Measurements from ENCODE around the gene PEMT. TPM values are rescaled to one million over a fixed set of nuclear protein-coding genes. Genes with fewer than 3 reads are reported as not detected.

The PEMT gene
- total RNA-seq, 1 experiment from 2014 or later: 29.5 TPM

DNA sequence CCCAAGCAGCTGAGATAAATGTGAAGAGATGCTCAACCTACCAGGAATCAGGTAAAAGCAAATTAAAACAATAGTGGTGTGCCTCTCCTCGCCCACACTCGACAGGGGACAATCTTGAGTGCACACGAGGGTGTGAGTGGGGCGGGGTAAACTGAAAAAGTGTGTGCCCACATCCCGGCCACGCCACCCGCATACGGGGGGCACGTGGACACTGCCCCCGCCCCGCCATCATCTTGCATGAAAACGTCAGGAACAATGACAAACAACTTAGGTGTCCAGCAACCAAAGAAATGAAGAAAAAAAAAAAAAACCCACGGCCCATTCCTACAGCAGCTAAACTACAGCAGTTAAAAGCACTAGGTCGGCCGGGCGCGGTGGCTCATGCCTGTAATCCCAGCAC is 14.1 kb downstream of the PEMT start:
- Mint-ChIP-seq H3K4me3 (ENCODE audit: unreplicated experiment) (no peak overlapping the region), H3K4me1 (ENCODE audit: low read depth, unreplicated experiment) (peaks cover 10% of the 10 kb centered on the region), H3K27ac (ENCODE audit: unreplicated experiment) (no peak overlapping the region), H3K36me3 (ENCODE audit: insufficient read depth, unreplicated experiment) (no peaks in the 10 kb centered on the region), H3K9me3 (ENCODE audit: unreplicated experiment) (no peaks in the 10 kb centered on the region), H3K27me3 (ENCODE audit: insufficient read depth, unreplicated experiment) (no peaks in the 10 kb centered on the region)
- TF ChIP-seq, protein P1, sequence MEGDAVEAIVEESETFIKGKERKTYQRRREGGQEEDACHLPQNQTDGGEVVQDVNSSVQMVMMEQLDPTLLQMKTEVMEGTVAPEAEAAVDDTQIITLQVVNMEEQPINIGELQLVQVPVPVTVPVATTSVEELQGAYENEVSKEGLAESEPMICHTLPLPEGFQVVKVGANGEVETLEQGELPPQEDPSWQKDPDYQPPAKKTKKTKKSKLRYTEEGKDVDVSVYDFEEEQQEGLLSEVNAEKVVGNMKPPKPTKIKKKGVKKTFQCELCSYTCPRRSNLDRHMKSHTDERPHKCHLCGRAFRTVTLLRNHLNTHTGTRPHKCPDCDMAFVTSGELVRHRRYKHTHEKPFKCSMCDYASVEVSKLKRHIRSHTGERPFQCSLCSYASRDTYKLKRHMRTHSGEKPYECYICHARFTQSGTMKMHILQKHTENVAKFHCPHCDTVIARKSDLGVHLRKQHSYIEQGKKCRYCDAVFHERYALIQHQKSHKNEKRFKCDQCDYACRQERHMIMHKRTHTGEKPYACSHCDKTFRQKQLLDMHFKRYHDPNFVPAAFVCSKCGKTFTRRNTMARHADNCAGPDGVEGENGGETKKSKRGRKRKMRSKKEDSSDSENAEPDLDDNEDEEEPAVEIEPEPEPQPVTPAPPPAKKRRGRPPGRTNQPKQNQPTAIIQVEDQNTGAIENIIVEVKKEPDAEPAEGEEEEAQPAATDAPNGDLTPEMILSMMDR (IDR thresholded peaks at IDR 0.05; ENCODE audit: insufficient read depth in 1 of 2, low read depth in 1 of 2, low read length in 1 of 2, severe bottlenecking in 1 of 2, unreplicated experiment in 1 of 2): no peak
- Histone ChIP-seq H3K4me3 (ENCODE audit: low read depth, low read length) (no peak overlapping the region), H3K27me3 (replicated peaks; ENCODE audit: control insufficient read depth, insufficient read depth, low read length) (no peaks in the 10 kb centered on the region), H3K4me1 (peaks cover 10% of the 10 kb centered on the region; the same call in 1 of the 2 replicates), H3K9me3 (no peaks in the 10 kb centered on the region), H3K36me3 (ENCODE audit: control insufficient read depth, insufficient read depth, low read length) (no peaks in the 10 kb centered on the region; the same call in 1 of the 2 replicates)
- intact Hi-C loops (cut with micrococcal nuclease; ENCODE audit: unreplicated experiment): no loop called here
- BruUV-seq (replicated peaks): no TSS peak
- CTCF ChIA-PET: interaction anchor here (0.7 to 0.9 kb wide), 2 partner anchors 8 to 80 kb away, joined by 3 to 5 read pairs; no protein-coding TSS in a partner anchor
- POLR2A ChIA-PET: interaction anchor here (0.5 kb wide), 1 partner anchor 81 kb away, joined by 5 read pairs; the partner anchor contains the start of gene RASD1
- DNase-seq: no peak

DNA sequence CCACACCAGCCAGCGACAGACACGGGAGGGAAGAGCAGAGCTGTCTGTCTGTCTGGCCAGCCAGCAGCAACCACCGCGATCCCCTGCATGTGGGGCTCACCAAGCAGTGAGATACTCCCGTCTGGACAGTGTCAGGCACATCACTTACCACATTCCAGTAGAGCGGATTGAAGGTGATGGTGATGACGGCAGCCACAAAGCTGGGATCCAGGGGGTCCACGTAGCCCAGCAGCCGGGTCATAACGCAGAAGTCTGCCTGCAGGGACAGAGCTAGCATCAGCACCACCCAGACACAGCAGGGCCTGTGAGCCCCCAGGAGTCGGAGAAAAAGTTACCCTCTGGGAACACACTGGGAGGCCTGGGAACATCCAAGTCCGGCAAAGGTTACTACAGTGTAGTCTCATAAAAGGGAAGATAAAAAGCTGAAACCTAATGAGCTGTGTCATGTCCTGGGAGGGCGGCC is 14.7 kb downstream of the PEMT start:
- no peaks in the 10 kb centered on the region; the same call in 1 of the 2 replicates for H3K36me3 ChIP-seq (ENCODE audit: control insufficient read depth, insufficient read depth, low read length)
- Mint-ChIP-seq H3K4me1 (ENCODE audit: low read depth, unreplicated experiment) (peaks cover 10% of the 10 kb centered on the region), H3K27me3 (ENCODE audit: insufficient read depth, unreplicated experiment) (no peaks in the 10 kb centered on the region), H3K4me3 (ENCODE audit: unreplicated experiment) (no peak overlapping the region), H3K36me3 (ENCODE audit: insufficient read depth, unreplicated experiment) (no peaks in the 10 kb centered on the region), H3K27ac (ENCODE audit: unreplicated experiment) (no peak overlapping the region), H3K9me3 (ENCODE audit: unreplicated experiment) (no peaks in the 10 kb centered on the region)
- BruUV-seq (replicated peaks): no TSS peak
- TF ChIP-seq, protein P1 (IDR thresholded peaks at IDR 0.05; ENCODE audit: insufficient read depth in 1 of 2, low read depth in 1 of 2, low read length in 1 of 2, severe bottlenecking in 1 of 2, unreplicated experiment in 1 of 2): no peak
- no peaks in the 10 kb centered on the region for H3K9me3 ChIP-seq
- no peaks in the 10 kb centered on the region for H3K27me3 ChIP-seq (replicated peaks; ENCODE audit: control insufficient read depth, insufficient read depth, low read length)
- intact Hi-C loops (cut with micrococcal nuclease; ENCODE audit: unreplicated experiment): no loop called here
- ChIA-PET POLR2A (interaction anchor here (0.5 kb wide), 1 partner anchor 80 kb away, joined by 5 read pairs; the partner anchor contains the start of gene RASD1), CTCF (no interaction called here)
- DNase-seq: no peak
- no peak overlapping the region for H3K4me3 ChIP-seq (ENCODE audit: low read depth, low read length)
- H3K4me1 ChIP-seq: peaks cover 10% of the 10 kb centered on the region; the same call in 1 of the 2 replicates

DNA sequence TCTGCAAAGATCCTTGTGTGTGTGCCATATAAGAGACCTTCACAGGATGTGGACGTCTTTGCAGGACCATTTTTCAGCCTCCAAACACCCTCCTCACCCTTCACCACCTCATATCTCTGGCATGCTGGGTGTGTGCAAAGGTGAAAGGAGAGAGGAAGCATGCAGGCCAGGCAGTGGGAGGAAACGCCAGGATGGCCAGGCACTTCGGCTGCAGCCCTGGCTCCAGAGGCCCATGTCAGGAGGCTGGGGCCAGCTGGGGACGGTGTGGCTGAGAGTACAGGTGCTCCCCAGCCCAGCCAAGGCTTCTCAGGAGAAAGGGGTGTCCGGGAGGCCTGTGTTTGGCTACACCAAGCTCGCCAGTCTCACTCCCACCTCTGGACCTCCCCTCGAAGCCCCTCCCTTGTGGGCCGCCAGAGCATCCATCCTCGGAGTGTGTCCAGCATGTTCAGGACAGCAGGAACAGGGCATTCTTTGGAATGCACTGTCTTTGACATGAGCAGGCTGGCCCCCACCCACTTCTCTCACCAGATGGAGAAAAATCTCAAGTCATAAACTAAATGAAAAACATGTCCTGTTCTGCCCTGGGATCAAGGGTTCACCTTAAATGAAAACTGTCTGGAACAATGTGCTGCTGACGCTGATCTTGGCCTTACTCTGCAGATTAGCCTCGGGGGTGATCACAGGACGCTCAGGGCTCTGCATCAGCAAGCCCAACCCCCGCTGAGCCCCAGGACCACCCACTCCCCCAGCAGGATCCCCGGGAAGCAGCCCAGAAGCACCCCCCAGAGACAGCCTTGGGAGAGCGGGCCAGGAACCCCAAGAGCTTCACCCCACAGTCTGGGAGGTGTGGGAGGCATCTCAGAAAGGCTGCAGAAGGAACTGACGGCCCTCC is 15.9 kb downstream of the PEMT start:
- no peak overlapping the region for H3K27ac Mint-ChIP-seq (ENCODE audit: unreplicated experiment)
- DNase-seq: no peak
- peaks cover 10% of the 10 kb centered on the region for H3K4me1 Mint-ChIP-seq (ENCODE audit: low read depth, unreplicated experiment)
- no peaks in the 10 kb centered on the region for H3K9me3 Mint-ChIP-seq (ENCODE audit: unreplicated experiment)
- Histone ChIP-seq H3K27me3 (replicated peaks; ENCODE audit: control insufficient read depth, insufficient read depth, low read length) (no peaks in the 10 kb centered on the region), H3K4me3 (ENCODE audit: low read depth, low read length) (no peak overlapping the region), H3K36me3 (ENCODE audit: control insufficient read depth, insufficient read depth, low read length) (no peaks in the 10 kb centered on the region; the same call in 1 of the 2 replicates), H3K4me1 (peaks cover 7% of the 10 kb centered on the region), H3K9me3 (no peaks in the 10 kb centered on the region)
- H3K36me3 Mint-ChIP-seq (ENCODE audit: insufficient read depth, unreplicated experiment): no peaks in the 10 kb centered on the region
- TF ChIP-seq, protein P1 (IDR thresholded peaks at IDR 0.05; ENCODE audit: insufficient read depth in 1 of 2, low read depth in 1 of 2, low read length in 1 of 2, severe bottlenecking in 1 of 2, unreplicated experiment in 1 of 2): no peak
- ChIA-PET CTCF (interaction anchor here (0.6 kb wide), 1 partner anchor 159 kb away, joined by 7 read pairs; no protein-coding TSS in a partner anchor), POLR2A (interaction anchor here (0.5 kb wide), 1 partner anchor 79 kb away, joined by 3 read pairs; no protein-coding TSS in a partner anchor)
- intact Hi-C loops (cut with micrococcal nuclease; ENCODE audit: unreplicated experiment): no loop called here
- no TSS peak for BruUV-seq (replicated peaks)
- no peak overlapping the region for H3K4me3 Mint-ChIP-seq (ENCODE audit: unreplicated experiment)
- no peaks in the 10 kb centered on the region for H3K27me3 Mint-ChIP-seq (ENCODE audit: insufficient read depth, unreplicated experiment)
